Spleen (tissue), 11 donors: ENCODE measurements around the gene NR2C1. TPM values are rescaled to one million over a fixed set of nuclear protein-coding genes. Genes with fewer than 3 reads are reported as not detected.

Source experiments
- DNase-seq: peaks from one replicate; pipeline ENCODE4 v3.0.0-alpha.2; 2020
- H3K27ac ChIP-seq, 8 donors: fragments of 200-600 bp; sonication (generic) in 7 of 8; 1 replicate in 4 of 8; 2 replicates in 4 of 8; pipeline versions ENCODE4 v1.5.0 to v1.8.0; 2016 to 2021; ENCODE audit warnings: inconsistent platforms in 4 of 8, mild to moderate bottlenecking in 4 of 8, moderate library complexity in 1 of 8
- H3K27me3 ChIP-seq, 7 donors: fragments of 200-600 bp; sonication (generic) in 6 of 7; replicated peaks in 1 of 7; 1 replicate in 4 of 7; 2 replicates in 3 of 7; pipeline versions ENCODE4 v1.5.0 to v1.8.0; 2016 to 2021; ENCODE audit warnings: inconsistent platforms in 3 of 7, mild to moderate bottlenecking in 1 of 7
- H3K36me3 ChIP-seq, 6 donors: fragments of 200-600 bp; sonication (generic) in 5 of 6; 1 replicate in 4 of 6; 2 replicates in 2 of 6; pipeline versions ENCODE4 v1.5.0 to v1.8.0; 2016 to 2021; ENCODE audit warnings: inconsistent platforms in 2 of 6
- H3K4me1 ChIP-seq, 6 donors: fragments of 200-600 bp; sonication (generic) in 5 of 6; 1 replicate in 3 of 6; 2 replicates in 3 of 6; pipeline versions ENCODE4 v1.5.0 to v1.8.0; 2016 to 2021; ENCODE audit warnings: inconsistent platforms in 3 of 6
- H3K4me3 ChIP-seq, 8 donors: fragments of 200-600 bp; sonication (generic) in 7 of 8; 1 replicate in 4 of 8; 2 replicates in 4 of 8; pipeline versions ENCODE4 v1.5.0 to v1.8.0; 2016 to 2021; ENCODE audit warnings: inconsistent platforms in 4 of 8, mild to moderate bottlenecking in 4 of 8, moderate library complexity in 2 of 8
- H3K9me3 ChIP-seq, 8 donors: fragments of 200-600 bp; sonication (generic) in 7 of 8; 1 replicate in 4 of 8; 2 replicates in 4 of 8; pipeline versions ENCODE4 v1.5.0 to v1.8.0; 2016 to 2021; ENCODE audit warnings: inconsistent platforms in 4 of 8
- POLR2A ChIP-seq, 3 donors: fragments of 450-650 bp; IDR thresholded peaks; one replicate each; pipeline ENCODE4 v1.5.1; 2017; ENCODE audit warnings: antibody characterized with exemption in 3 of 3, mild to moderate bottlenecking in 1 of 3
- POLR2AphosphoS5 ChIP-seq, 3 donors: sonication (generic); formaldehyde crosslinking; IDR thresholded peaks; one replicate each; pipeline ENCODE4 v1.5.1; 2017; ENCODE audit warnings: antibody characterized with exemption in 3 of 3
- WGBS, 5 donors: extraction: QIAGEN DNeasy Blood & Tissue Kit in 3 of 5; methylation state at CpG; one replicate each; pipeline versions ENCODE4 v1.1.5 to v1.1.7; 2013 to 2018; 5-methylcytosine and 5-hydroxymethylcytosine counted together
- intact Hi-C: fragments of 100-400 bp; cut with DNase I; formaldehyde crosslinking; loops from one replicate; pipeline ENCODE4 v1.15.0; 2023; ENCODE audit warnings: low total_unique reads
- polyA plus RNA-seq, 3 donors: library from polyadenylated mRNA; stranded (reverse); fragments of 200-250 nt; gene quantifications; one replicate each; pipeline ENCODE4 v1.2.1, GENCODE V29; 2013
- total RNA-seq, 7 donors: library from RNA; depleted of rRNA in 3 of 7; stranded (reverse); fragments of >200 nt in 3 of 7; fragmentation: NEBNext Ultra II Directional in 4 of 7; extraction: Animal tissue kit (Norgen Biotek cat#: 25700) in 4 of 7; gene quantifications; one replicate each; pipeline versions ENCODE4 v1.1.0 to v1.2.1, GENCODE V29; 2016 to 2021
- TF ChIP-seq, protein P1 (sequence below), 11 experiments: fragments of 200-600 bp in 7 of 11; fragments of 450-650 bp in 4 of 11; sonication (generic) in 4 of 11; IDR thresholded peaks in 8 of 11; conservative IDR thresholded peaks in 3 of 11; 1 replicate in 7 of 11; 2 replicates in 4 of 11; pipeline versions ENCODE4 v1.4.0 to v1.8.0; 2016 to 2021; ENCODE audit warnings: antibody characterized with exemption in 11 of 11, inconsistent platforms in 4 of 11, mild to moderate bottlenecking in 1 of 11
- donor health status: healthy with polysubstance abuse.
- donor health status: DM: no; HTN: no; CAD: no; lungs with moderate emphysema.
- donor health status: DM: no; HTN: no; CAD: no.
- donor health status: Bipolar disorder and iron deficiency.
- donor health status: healthy.
- donor health status: DM: no; HTN: no; CAD: no.
- donor health status: DM: yes; HTN: yes; CAD: no.

NR2C1 gene
- total and polyA plus RNA-seq, 10 donors, result 30.2 to 133 (median 46.4) TPM

GRCh38 chr12:95016120-95016519 lies 57.3 kb downstream of the NR2C1 start:
- Histone ChIP-seq H3K4me1 (no peaks in the 10 kb centered on the region), H3K4me3 (no peak overlapping the region), H3K27ac (no peak overlapping the region), H3K36me3 (peaks cover 0 to 20% (median 0%) of the 10 kb centered on the region in 6 donors), H3K9me3 (peaks cover 0 to 6% (median 0%) of the 10 kb centered on the region in 8 donors), H3K27me3 (no peaks in the 10 kb centered on the region)
- intact Hi-C loops, result no loop called here
- WGBS, 5 donors, result 97 to 99% (median 99%) methylated on average over 2 of the region's 2 CpGs
- no peak for DNase-seq
- TF ChIP-seq POLR2A (IDR thresholded peaks at IDR 0.05) (no peak), POLR2AphosphoS5 (IDR thresholded peaks at IDR 0.05) (no peak)
- TF ChIP-seq, protein P1, sequence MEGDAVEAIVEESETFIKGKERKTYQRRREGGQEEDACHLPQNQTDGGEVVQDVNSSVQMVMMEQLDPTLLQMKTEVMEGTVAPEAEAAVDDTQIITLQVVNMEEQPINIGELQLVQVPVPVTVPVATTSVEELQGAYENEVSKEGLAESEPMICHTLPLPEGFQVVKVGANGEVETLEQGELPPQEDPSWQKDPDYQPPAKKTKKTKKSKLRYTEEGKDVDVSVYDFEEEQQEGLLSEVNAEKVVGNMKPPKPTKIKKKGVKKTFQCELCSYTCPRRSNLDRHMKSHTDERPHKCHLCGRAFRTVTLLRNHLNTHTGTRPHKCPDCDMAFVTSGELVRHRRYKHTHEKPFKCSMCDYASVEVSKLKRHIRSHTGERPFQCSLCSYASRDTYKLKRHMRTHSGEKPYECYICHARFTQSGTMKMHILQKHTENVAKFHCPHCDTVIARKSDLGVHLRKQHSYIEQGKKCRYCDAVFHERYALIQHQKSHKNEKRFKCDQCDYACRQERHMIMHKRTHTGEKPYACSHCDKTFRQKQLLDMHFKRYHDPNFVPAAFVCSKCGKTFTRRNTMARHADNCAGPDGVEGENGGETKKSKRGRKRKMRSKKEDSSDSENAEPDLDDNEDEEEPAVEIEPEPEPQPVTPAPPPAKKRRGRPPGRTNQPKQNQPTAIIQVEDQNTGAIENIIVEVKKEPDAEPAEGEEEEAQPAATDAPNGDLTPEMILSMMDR (IDR thresholded peaks at IDR 0.05 in 8 of 11, conservative IDR thresholded peaks at IDR 0.05 in 3 of 11), result no peak

DNA sequence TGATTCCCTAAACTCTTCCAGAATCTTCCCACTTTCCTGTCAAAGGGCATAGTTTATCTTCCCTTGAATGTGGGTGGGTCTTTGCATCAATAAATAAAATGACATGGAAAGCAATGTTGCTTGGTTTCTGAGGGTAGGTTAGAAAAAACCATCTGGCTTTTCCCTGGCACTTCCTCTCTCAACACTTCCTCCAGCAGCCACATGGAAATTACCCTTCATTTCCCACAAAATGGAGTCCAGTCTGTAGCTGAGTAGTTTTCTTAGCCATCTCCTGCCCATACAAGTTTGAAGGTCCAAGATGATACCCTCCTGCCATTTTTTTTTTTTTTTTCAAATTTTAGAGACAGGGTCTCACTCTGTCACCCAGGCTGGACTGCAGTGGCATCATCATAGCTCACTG lies 58.9 kb downstream of the NR2C1 start:
- no peaks in the 10 kb centered on the region for H3K27me3 ChIP-seq
- peaks cover 0 to 3% (median 0%) of the 10 kb centered on the region in 6 donors for H3K4me1 ChIP-seq
- peaks cover 0 to 8% (median 0%) of the 10 kb centered on the region in 6 donors for H3K36me3 ChIP-seq
- H3K9me3 ChIP-seq, result peaks cover 0 to 6% (median 0%) of the 10 kb centered on the region in 8 donors
- H3K4me3 ChIP-seq, result no peak overlapping the region
- no peak overlapping the region for H3K27ac ChIP-seq
- DNase-seq, result no peak
- intact Hi-C loops, result no loop called here
- TF ChIP-seq, protein P1 (IDR thresholded peaks at IDR 0.05 in 8 of 11, conservative IDR thresholded peaks at IDR 0.05 in 3 of 11), result no peak
- TF ChIP-seq POLR2AphosphoS5 (IDR thresholded peaks at IDR 0.05), result no peak
- no peak for TF ChIP-seq POLR2A (IDR thresholded peaks at IDR 0.05)

- Histone ChIP-seq H3K27ac (no peak overlapping the region), H3K36me3 (peaks cover 0 to 8% (median 8%) of the 10 kb centered on the region in 6 donors), H3K4me1 (peaks cover 4 to 38% (median 27%) of the 10 kb centered on the region in 6 donors), H3K4me3 (no peak overlapping the region), H3K27me3 (no peaks in the 10 kb centered on the region), H3K9me3 (peaks cover 2 to 37% (median 24%) of the 10 kb centered on the region in 8 donors)
- intact Hi-C loops, result no loop called here
- no peak for DNase-seq
- no peak for TF ChIP-seq POLR2A (IDR thresholded peaks at IDR 0.05)
- no peak for TF ChIP-seq POLR2AphosphoS5 (IDR thresholded peaks at IDR 0.05)
- TF ChIP-seq, protein P1 (IDR thresholded peaks at IDR 0.05 in 8 of 11, conservative IDR thresholded peaks at IDR 0.05 in 3 of 11), result no peak
- 61 to 78% (median 67%) methylated on average over 4 of the region's 4 CpGs for WGBS, 5 donors
These were observed 67.2 kb downstream of the NR2C1 start for GRCh38 chr12:95006206-95006605.

GRCh38 chr12:95004610-95005009 lies 68.8 kb downstream of the NR2C1 start:
- intact Hi-C loops, result no loop called here
- TF ChIP-seq, protein P1 (IDR thresholded peaks at IDR 0.05 in 8 of 11, conservative IDR thresholded peaks at IDR 0.05 in 3 of 11), result no peak
- no peak for TF ChIP-seq POLR2AphosphoS5 (IDR thresholded peaks at IDR 0.05)
- no peak for TF ChIP-seq POLR2A (IDR thresholded peaks at IDR 0.05)
- peaks cover 0 to 24% (median 13%) of the 10 kb centered on the region in 6 donors for H3K36me3 ChIP-seq
- peaks cover 2 to 34% (median 24%) of the 10 kb centered on the region in 8 donors for H3K9me3 ChIP-seq
- no peak overlapping the region for H3K4me3 ChIP-seq
- peak overlapping the region in 4 of 8 donors; percentile 87 to 93 (median 92) for H3K27ac ChIP-seq
- WGBS, 5 donors, result 49 to 84% (median 70%) methylated on average over 2 of the region's 2 CpGs
- DNase-seq, result no peak
- H3K4me1 ChIP-seq, result peaks cover 18 to 54% (median 43%) of the 10 kb centered on the region in 6 donors
- no peaks in the 10 kb centered on the region for H3K27me3 ChIP-seq
